ENCODE measurements around the gene CPLANE1.
"Not testable (repeated sequence)": the region's sequence is repeated elsewhere in the genome, so short reads cannot be mapped to it uniquely, and the experiment has no call there.

CPLANE1 gene

DNA sequence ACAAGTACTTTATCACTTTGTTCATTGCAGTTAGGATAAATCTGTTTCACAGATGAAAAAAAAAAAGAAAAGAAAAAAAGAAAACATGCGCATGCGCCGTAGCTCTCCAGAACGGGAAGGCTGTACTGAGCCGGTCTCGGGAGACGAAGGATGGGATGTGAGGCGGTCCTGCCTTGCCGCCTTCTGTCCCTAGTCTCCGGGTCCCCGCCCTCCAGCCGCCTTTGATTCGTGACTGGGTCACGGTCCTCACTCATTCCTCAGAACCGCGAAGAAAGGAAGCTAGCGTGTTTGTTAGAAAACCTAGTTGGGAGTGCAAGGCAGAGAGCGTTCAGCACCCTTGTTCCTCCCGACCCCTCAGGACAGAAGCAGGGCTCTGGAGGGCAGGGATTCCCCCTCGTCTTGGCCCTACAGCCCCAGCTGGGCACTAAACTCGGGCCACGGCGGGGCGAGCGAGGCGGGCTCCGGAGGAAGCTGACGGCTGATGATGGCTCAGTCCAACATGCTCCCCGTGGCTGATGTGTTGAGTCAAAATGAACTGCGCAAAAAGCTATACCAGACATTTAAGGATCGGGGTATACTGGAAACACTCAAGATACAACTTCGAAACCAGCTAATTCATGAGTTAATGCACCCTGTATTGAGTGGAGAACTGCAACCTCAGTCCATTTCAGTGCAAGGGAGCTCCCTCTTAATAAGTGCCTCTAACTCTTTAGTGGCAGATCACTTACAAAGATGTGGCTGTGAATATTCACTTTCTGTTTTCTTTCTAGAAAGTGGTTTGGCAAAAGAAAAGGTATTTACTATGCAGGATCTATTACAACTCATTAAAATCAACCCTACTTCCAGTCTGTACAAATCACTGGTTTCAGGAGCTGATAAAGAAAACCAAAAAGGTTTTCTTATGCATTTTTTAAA lies 40.0 kb downstream of the CPLANE1 start:
- DNase-seq (ENCODE audit: low spot score), result peak; percentile 87

DNA sequence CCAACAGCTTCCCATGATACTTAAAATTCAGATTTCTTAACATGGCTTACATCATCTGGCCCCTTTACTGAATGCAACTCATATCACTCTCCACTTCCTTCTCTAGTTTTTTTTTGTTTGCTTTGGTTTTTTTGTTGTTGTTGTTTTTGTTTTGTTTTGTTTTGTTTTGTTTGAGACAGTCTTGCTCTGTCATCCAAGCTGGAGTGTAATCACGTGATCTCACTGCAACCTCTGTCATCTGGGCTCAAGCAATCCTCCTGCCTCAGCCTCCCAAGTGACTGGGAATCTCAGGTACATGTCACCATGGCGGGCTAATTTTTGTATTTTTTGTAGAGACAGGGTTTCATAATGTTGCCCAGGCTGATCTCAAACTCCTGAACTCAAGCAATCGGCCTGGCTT lies 41.4 kb downstream of the CPLANE1 start:
- DNase-seq (ENCODE audit: low spot score), result no peak

DNA sequence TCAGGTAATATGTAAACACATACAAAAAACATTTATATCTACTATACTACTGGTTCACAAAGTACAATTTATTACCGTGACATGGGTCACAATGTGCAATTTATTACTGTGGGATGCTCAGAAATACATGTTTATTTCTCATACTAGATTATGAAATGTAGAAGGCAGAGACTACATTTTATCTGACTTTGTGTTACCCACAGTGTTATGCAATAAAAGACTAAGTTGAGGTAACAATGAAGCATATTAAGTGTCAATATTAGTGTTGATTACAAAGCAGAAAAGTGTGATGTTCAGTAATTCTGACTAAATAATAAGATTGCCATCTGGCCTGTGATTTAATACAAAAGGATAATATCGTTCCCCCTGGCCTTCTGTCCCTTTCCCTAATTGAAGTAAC lies 42.4 kb downstream of the CPLANE1 start:
- peak; percentile 13 for DNase-seq (ENCODE audit: low spot score)

DNA sequence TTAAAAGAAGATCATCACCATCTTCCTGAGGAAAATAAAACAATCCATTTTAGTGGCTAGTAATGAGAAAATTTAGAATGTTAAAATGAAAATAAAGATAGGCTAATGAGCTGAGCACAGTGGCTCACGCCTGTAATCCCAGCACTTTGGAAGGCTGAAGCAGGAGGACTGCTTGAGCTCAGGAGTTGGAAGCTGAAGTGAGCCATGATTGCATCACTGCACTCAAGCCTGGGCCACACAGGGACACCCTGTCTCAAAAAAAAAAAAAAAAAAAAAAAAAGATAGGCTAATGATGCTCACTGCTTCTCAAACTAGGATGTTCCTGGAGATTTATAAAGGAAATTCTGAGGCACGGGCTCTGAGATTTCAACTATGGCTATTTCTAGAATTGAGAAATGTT lies 50.3 kb downstream of the CPLANE1 start:
- no peak for DNase-seq (ENCODE audit: low spot score)

DNA sequence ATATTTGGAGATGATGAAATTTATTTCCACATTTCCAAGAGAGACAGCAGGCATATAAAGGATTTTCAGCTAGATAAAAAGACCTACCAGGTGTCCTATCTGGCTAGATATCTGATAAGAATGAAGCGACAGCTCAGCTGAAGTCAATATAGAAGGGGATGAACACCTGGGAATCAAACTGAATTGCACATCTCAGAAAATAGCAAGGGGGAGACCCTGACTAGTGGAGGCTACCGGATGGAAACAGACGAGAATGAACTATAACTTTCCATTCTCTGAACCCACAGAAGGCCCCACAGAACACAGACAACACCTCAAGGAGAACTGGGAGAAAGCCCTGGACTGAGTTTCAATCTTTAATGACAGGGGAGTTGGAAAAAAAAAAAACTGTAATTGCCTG lies 51.1 kb downstream of the CPLANE1 start:
- no peak for DNase-seq (ENCODE audit: low spot score)

DNA sequence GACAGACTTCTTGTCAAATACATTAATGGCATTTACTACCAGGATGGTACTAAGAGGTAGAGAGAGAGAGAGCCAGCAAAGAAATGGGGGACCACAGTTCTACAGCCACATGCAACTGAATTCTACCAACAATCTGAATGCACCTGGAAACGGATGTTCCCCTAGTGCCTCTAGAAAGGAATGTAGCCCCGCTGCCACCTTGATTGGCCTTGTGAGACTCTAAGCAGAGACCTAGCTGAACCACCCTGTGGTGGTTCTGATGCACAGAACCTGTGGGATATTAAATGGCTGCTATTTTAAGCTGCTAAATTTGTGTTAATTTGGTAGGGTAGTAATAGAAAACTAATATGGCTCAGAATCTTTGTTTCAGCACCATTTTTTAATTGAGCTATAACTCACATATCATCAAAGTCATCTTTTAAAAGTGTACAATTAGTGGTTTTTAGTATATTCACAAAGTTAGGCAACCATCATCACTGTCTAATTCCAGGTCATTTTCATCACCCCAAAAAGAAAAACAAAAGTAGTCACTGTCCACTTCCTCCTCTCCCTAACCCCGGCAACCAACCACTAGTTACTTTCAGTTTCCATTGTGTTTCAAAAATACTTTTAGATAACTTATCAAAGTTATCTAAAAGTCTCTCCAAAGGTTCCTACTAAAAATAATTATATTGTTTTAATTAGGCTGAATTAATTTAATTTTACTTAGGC lies 51.7 kb downstream of the CPLANE1 start:
- DNase-seq (ENCODE audit: low spot score), result peak; percentile 6

DNA sequence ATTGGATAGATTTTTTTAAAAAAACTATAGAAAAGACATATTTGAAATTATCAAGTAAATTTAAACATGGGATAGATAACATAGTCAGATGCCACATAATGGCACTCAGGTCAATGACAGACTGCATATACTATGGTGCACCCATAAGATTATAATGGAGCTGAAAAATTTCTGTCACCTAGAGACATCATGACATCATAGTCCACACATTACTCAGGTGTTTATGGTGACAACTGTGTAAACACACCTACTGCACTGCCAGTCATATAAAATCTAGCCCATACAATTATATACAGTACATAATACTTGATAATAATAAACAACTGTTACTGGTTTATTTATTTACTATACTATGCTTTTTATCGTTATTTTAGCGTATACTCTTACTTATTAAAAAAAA lies 58.6 kb downstream of the CPLANE1 start:
- DNase-seq (ENCODE audit: low spot score), result no peak

DNA sequence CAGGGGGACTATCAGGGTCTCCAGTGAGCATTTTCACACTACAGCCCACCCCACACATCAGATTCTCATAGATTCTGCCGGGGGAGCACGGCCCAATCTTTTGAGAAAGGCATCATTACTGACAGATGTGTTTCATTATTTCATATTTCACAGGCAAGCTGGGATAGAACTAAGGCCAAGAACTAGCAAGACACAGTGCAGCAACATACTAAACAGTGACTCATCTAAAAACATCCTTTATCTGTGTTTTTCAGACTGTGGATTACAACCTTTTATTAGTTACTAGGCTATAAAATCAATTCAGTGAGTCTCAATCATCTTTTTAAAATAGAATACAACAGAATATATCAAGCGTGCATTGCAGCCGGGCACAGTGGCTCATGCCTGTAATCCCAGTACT lies 59.8 kb downstream of the CPLANE1 start:
- DNase-seq (ENCODE audit: low spot score), result peak; percentile 63

DNA sequence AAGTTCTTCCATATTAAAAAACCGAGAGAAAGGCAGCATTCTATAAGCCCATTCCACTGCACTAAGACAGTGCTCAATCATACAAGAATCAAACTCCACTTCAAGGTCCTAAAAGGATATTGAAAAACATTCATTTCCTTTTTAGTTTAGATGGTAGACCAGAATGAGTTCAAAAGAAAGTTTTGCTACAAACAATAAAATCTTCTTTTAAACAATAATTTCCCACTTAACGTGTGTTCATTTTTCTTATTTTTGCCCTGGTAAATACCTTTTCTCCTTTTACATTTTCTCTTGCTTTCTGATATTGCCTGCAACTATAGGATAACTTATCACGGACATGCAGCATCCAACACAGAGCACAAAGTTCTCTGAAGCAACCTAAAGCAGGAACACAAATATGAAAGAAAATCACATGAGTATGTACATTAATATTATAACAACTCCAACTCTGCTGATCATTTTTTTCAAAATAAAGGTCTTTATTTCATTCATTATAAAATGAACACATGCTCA lies 61.7 kb downstream of the CPLANE1 start:
- no peak for DNase-seq (ENCODE audit: low spot score)

DNA sequence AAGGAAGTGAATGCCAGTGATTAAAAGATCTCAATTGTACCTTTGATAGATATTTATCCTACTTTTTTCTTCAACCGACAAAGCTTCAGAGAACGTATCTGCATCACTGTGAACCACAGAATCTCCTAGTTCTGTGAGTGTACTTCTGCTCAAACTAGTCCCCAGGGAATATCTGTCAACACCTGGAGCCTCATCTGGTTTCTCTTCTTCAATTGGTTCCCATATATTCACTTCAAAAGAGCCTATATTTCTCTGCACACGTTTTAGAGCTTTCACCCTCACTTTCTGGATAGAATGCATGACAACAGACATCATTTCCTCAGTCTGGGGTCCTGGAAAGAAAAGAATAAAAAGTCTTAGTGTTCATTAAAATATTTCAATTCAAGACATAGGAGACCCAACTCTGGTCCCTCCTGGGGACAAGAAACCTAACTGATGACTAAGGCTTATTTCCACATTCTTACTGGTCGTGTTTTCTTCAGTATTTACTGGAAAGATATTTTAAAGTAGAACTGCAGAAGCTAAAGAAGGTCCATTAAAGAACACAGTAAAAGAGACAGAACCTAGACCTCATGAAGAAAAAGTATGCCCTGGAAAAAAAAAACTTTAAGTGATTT lies 64.3 kb downstream of the CPLANE1 start:
- no peak for DNase-seq (ENCODE audit: low spot score)

DNA sequence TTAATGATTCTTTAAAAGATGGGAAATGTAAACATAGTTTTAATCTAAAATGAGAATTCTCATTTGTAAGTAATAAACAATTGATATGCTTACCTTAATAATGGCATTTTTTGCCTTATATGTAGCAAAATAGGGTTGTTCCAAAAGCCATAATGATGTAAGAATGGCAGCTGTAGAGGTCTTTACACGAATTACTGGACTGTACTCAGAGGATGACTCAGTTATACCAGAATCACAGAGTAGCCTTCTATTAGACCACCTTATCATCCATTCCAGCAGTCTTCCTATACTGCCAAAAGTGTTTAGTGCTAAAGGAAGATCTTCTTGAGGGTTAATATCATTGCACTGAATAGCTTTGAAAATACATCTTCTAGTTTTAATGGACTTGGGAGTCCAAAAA lies 66.5 kb downstream of the CPLANE1 start:
- no peak for DNase-seq (ENCODE audit: low spot score)

DNA sequence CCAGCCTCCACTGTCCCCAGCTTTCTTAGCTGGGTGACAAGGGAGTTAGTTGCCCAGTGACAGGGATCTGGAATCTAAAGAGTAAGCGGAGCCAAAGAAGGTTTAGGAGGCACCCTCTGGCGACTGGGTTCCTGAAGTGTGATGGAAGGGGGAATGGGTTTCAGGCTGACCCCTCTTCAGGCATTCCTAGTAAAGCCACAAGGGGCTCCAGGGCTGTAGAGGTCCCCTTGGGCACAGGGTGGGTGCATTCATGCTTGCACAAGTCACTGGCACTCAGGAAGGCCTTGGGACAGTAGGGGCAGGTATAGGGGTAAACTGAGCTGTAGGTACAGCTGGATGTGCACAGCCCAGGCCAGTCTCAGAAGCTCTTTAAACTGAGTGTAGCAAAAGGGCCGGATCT lies 74.2 kb downstream of the CPLANE1 start:
- no peak for DNase-seq (ENCODE audit: low spot score)

DNA sequence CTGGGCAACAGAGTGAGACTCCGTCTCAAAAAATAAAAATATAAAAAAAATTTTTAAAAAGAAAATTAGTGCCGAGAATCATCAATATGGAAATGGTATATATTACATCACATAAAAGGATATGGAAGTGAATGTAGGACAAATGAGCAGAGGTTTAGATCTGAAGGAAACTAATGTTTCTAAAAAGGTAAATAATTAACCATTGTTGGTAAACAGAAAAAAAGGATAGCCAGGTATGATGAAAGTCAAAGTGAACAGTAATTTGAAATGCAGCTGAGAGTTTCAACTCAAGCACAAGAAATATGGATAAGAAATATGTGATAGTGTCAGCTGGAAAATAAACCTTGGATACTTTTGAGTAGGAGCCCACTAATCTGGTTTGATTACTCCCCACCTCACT lies 76.2 kb downstream of the CPLANE1 start:
- no peak for DNase-seq (ENCODE audit: low spot score)

DNA sequence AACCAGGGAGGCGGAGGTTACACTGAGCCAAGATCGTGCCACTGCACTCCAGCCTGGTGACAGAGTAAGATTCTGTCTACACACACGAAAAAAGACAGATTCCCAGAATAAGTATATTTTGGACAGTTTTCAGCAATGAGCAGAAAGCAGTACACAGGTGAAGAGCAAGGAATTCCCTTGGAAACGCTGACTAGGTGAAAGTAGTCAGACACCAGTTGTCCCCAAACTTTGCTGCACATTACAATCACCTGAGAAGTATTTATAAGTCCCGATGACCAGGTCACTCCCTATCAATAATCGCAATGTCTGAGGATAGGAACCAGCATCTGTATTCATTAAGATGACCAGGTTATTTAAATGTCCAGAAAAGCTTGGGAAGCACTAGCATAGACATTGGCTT lies 78.3 kb downstream of the CPLANE1 start:
- DNase-seq (ENCODE audit: low spot score), result no peak

DNA sequence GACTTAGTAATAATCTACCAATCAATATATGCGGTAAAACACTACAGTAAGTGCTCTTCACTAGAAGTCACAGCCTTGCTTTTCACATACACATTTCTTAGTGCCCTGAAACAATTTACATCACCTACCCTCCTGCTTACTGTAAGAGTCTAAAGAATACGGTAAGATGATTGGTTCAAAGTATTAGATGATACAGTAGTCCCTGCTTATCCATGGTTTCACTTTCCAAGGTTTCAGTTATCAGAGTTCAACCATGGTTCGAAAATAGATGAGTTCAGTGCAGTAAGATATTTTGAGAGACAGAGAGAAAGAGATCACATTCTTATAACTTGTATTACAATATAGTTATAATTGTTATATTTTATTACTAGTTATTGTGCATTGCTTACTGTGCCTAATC lies 83.0 kb downstream of the CPLANE1 start:
- DNase-seq (ENCODE audit: low spot score), result no peak

DNA sequence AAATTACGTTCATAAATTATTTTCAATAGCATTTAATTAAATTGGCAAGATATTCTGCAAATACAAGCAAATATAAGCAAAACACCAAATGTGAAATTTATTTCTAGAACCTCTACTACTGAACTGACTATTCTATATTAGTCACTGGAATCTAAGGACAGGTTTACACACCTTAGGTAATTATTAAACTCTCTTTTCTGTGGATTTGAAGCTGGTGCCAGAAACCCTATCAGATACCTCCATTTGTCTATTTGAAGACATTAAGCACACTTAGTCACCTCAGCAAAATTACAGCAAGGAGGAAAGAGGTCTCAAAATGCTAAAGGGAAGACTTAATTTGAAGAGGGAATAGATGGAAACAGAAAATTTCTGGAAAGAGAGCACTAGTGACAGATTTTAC lies 83.4 kb downstream of the CPLANE1 start:
- DNase-seq (ENCODE audit: low spot score), result no peak

DNA sequence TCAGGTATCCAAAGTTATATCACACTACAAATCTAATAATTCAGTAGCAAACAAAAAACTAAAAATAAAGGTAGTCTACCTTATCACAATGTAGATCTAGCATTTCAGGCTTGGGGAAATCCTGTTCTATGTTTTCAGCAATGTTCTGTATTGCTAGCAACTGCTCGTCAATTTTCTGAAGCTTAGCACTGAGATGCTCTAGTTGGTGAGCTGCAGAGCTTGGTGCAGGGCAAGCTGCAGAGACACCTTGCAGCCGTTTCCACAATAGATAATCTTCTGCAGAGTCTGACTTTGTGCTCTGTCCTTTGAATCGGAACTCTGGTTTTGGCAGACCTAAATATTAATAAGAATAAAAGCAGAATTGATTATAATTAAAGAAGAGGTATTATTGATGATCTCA lies 95.5 kb downstream of the CPLANE1 start:
- no peak for DNase-seq (ENCODE audit: low spot score)

DNA sequence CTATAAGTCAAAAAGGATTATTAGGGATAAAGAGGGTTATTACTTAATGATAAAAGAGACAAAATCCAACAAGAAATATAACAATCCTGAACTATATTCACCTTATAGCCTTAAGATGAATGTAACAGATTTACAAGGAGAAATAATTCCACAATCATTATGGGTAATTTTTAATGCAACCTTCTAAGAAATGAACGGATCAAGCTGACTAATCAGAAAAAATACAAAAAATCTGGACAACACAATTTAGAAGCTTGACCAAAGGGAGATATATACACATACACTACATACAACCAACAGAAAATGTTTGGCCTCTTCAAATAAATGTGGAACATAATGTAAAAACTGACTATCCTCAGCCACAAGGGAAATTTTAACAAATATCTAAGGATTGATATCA lies 102.3 kb downstream of the CPLANE1 start:
- no peak for DNase-seq (ENCODE audit: low spot score)

DNA sequence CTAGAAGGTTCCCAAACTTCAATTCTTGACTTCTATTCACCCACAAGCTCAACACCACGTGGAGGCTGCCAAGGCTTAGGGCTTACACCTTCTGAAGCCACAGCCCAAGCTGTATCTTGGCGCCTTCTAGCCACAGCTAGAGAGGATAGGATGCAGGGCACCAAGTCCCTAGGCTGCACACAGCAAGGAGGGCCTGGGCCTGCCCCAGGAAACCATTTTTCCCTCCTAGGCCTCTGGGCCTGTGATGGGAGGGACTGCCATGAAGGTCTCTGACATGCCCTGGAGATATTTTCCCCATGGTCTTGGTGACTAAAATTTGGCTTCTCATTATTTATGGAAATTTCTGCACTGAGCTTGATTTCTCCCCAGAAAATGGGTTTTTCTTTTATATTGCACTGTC lies 112.5 kb downstream of the CPLANE1 start:
- no peak for DNase-seq (ENCODE audit: low spot score)

DNA sequence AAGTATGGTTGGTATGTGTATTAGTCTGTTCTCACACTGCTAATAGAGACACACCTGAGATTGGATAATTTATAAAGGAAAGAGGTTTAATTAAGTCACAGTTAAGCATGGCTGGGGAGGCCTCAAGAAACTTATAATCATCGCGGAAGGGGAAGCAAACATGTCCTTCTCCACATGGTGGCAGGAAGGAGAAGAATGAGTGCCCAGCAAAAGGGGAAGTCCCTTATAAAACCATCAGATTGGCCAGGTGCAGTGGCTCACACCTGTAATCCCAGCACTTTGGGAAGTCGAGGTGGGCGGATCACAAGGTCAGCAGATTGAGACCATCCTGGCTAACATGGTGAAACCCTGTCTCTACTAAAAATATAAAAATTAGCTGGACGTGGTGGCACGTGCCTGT lies 113.9 kb downstream of the CPLANE1 start:
- DNase-seq (ENCODE audit: low spot score), result not testable (repeated sequence)

DNA sequence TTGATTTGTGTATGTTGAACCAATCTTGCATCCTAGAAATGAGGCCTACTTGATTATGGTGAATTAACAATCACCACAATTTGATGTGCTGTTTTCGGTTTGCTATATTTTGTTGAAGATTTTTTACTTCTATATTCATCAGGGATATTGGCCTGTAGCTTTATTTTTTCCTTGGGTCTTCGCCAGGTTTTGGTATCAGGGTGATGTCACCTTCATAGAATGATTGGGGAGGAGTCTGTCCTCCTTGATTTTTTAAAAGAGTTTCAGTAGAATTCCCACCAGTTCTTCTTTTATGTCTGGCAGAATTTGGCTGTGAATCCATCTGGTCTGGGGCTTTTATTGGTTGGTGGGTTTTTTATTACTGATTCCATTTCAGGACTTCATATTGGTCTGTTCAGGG lies 115.2 kb downstream of the CPLANE1 start:
- DNase-seq (ENCODE audit: low spot score), result peak; percentile 20

DNA sequence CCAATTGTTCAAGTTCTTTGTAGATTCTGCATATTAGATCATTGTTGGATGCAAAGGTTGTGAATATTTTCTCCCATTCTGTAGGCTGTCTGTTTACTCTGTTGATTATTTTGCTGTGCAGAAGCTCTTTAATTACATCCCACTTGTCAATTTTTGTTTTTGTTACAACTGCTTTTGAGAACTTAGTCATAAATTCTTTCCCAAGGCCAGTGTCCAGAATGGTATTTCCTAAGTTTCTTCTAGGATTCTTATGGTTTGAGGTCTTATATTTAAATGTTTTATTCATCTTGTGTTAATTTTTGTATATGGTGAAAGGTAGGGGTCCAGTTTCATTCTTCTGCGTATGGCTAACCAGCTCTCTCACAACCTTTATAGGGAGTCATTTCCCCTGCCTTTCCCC lies 116.5 kb downstream of the CPLANE1 start:
- no peak for DNase-seq (ENCODE audit: low spot score)

DNA sequence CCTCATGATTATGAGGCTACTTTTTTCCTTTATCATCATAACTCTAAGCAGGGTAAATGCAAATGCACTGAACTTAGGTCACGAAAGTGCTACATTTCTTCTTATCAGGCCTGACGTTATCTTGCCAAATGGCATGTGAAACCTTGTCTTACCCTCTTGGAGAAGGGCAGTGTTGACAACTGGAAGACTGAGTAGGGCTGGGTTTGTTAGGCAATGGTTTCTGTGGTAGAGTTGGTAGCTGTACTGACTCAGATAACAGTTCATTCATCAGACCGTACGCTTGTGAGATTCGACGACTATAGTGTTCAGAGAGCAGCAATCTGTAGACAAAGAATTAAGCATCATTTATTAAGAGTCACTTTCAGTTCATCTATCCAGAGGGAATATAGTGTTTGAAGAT lies 127.7 kb downstream of the CPLANE1 start:
- no peak for DNase-seq (ENCODE audit: low spot score)

Measured in GM03348 (cell line).